B cell (primary cell): ENCODE measurements around the gene PKM. TPM values are rescaled to one million over a fixed set of nuclear protein-coding genes. Genes with fewer than 3 reads are reported as not detected.
A peak's percentile ranks its signal among the peaks of the same experiment; 100 is the strongest.

Source experiments
- ATAC-seq: fragments of 200-7000 bp; cut with Tn5 transposase; one replicate; pipeline ENCODE4 v1.10.0; 2021; ENCODE audit warnings: low read depth, mild to moderate bottlenecking, moderate number of reproducible peaks, moderate library complexity
- CTCF ChIA-PET: fragments of 350-600 bp; sonication (Branson Sonifier 250); formaldehyde crosslinking; loops from one replicate; lab custom pipeline; 2021; ENCODE audit warnings: antibody characterized with exemption, inconsistent platforms; lab: Charles Lee
- POLR2A ChIA-PET: fragments of 350-600 bp; sonication (Branson Sonifier 250); formaldehyde crosslinking; loops from one replicate; lab custom pipeline; 2021; ENCODE audit warnings: antibody characterized with exemption; lab: Charles Lee
- DNase-seq: peaks from one replicate; pipeline ENCODE4 v3.0.0; 2013
- H2AFZ ChIP-seq: 2 replicates; pipeline ENCODE4 v1.6.1; 2012; ENCODE audit warnings: mild to moderate bottlenecking, low read depth, low read length; ENCODE audit not compliant: insufficient read depth, poor library complexity, severe bottlenecking
- H3K27ac ChIP-seq, 2 donors: 1 replicate in 1 of 2; 2 replicates in 1 of 2; pipeline ENCODE4 v1.5.1; 2012 to 2013; ENCODE audit warnings: low read length in 2 of 2, mild to moderate bottlenecking in 2 of 2, moderate library complexity in 1 of 2
- H3K27me3 ChIP-seq, 4 experiments: fragments of 200-600 bp in 1 of 4; sonication (generic) in 1 of 4; replicated peaks in 1 of 4; 1 replicate in 2 of 4; 2 replicates in 2 of 4; pipeline versions ENCODE4 v1.6.1 to v1.7.0; 2013 to 2016; ENCODE audit warnings: low read length in 3 of 4, mild to moderate bottlenecking in 2 of 4, mixed read lengths in 1 of 4, moderate library complexity in 1 of 4; ENCODE audit not compliant: insufficient read depth in 4 of 4, control insufficient read depth in 3 of 4; ENCODE audit errors: control extremely low read depth in 1 of 4
- H3K36me3 ChIP-seq, 2 experiments: replicated peaks in 1 of 2; 1 replicate in 1 of 2; 2 replicates in 1 of 2; pipeline versions ENCODE4 v1.6.1 to v1.7.1; 2013; ENCODE audit warnings: low read length in 1 of 2; ENCODE audit not compliant: insufficient read depth in 2 of 2, control insufficient read depth in 1 of 2; ENCODE audit errors: control extremely low read depth in 1 of 2, extremely low read depth in 1 of 2
- H3K4me1 ChIP-seq, 2 donors: fragments of 200-600 bp in 1 of 2; sonication (generic) in 1 of 2; 1 replicate in 1 of 2; 2 replicates in 1 of 2; pipeline versions ENCODE4 v1.5.1 to v1.6.1; 2013 to 2017; ENCODE audit warnings: low read length in 2 of 2; ENCODE audit not compliant: control insufficient read depth in 2 of 2, insufficient read depth in 2 of 2
- H3K4me2 ChIP-seq: replicated peaks from 2 replicates; pipeline ENCODE3; 2012; ENCODE audit warnings: mild to moderate bottlenecking, low read depth, low read length; ENCODE audit not compliant: poor library complexity, severe bottlenecking
- H3K4me3 ChIP-seq, 5 experiments: fragments of 200-600 bp in 1 of 5; sonication (generic) in 1 of 5; 1 replicate in 3 of 5; 2 replicates in 2 of 5; pipeline versions ENCODE4 v1.5.1 to v1.7.0; 2011 to 2016; ENCODE audit warnings: low read length in 4 of 5, mild to moderate bottlenecking in 4 of 5, low read depth in 2 of 5, control low read depth in 1 of 5, moderate library complexity in 1 of 5; ENCODE audit not compliant: insufficient read depth in 1 of 5; ENCODE audit errors: control extremely low read depth in 1 of 5, extremely low read depth in 1 of 5
- H3K79me2 ChIP-seq: fragments of 200-600 bp; sonication (generic); one replicate; pipeline ENCODE4 v1.6.0; 2016; ENCODE audit warnings: low read length; ENCODE audit not compliant: control insufficient read depth, insufficient read depth
- H3K9ac ChIP-seq: fragments of 200-600 bp; sonication (generic); 2 replicates; pipeline ENCODE4 v1.6.1; 2017; ENCODE audit warnings: mild to moderate bottlenecking, low read length, moderate library complexity
- H3K9me3 ChIP-seq, 3 donors: one replicate each; pipeline versions ENCODE4 v1.6.1 to v1.7.1; 2013; ENCODE audit warnings: low read length in 2 of 3; ENCODE audit not compliant: control insufficient read depth in 2 of 3, insufficient read depth in 1 of 3; ENCODE audit errors: control extremely low read depth in 1 of 3
- H4K20me1 ChIP-seq: 2 replicates; pipeline ENCODE4 v1.6.0; 2012; ENCODE audit warnings: mild to moderate bottlenecking, low read length; ENCODE audit not compliant: insufficient read depth, control insufficient read depth, poor library complexity, severe bottlenecking
- H3K27ac Mint-ChIP-seq: one replicate; pipeline ENCODE4 v1.8.0; 2021; ENCODE audit warnings: mixed read lengths
- H3K27me3 Mint-ChIP-seq: one replicate; pipeline ENCODE4 v1.8.0; 2021; ENCODE audit warnings: mixed read lengths
- H3K4me1 Mint-ChIP-seq: one replicate; pipeline ENCODE4 v1.8.0; 2021; ENCODE audit warnings: mixed read lengths
- H3K4me3 Mint-ChIP-seq: one replicate; pipeline ENCODE4 v1.8.0; 2021; ENCODE audit warnings: mixed read lengths
- H3K9me3 Mint-ChIP-seq: one replicate; pipeline ENCODE4 v1.8.0; 2022; ENCODE audit warnings: mixed read lengths; ENCODE audit not compliant: insufficient read depth
- CTCF ChIP-seq: fragments of 200-600 bp; IDR thresholded peaks from one replicate; pipeline ENCODE4 v1.8.0; 2022; ENCODE audit warnings: antibody characterized with exemption, mild to moderate bottlenecking
- EZH2 ChIP-seq: IDR thresholded peaks from 2 replicates; pipeline ENCODE4 v1.6.1; 2012; ENCODE audit warnings: borderline replicate concordance, low read depth, mild to moderate bottlenecking, moderate library complexity, low read length; ENCODE audit not compliant: insufficient read depth, poor library complexity, severe bottlenecking
- WGBS: methylation state at CpG from one replicate; pipeline ENCODE4 v1.1.5; 2013; ENCODE audit warnings: missing lambda C conversion rate; ENCODE audit not compliant: insufficient coverage; 5-methylcytosine and 5-hydroxymethylcytosine counted together
- intact Hi-C: fragments of 100-400 bp; cut with micrococcal nuclease; formaldehyde crosslinking; loops from one replicate; pipeline ENCODE4 v1.10.0; 2022
- polyA plus RNA-seq: library from polyadenylated mRNA; depleted of rRNA; stranded (reverse); fragments of >200 nt; gene quantifications from 2 replicates; pipeline ENCODE4 v1.2.3, GENCODE V29; 2012
- total RNA-seq, 2 donors: library from RNA; stranded (reverse); fragments of 120-200 nt in 1 of 2; gene quantifications; 1 replicate in 1 of 2; 2 replicates in 1 of 2; pipeline versions ENCODE4 v1.2.3 to v1.2.4, GENCODE V29; 2013 to 2022

PKM gene
- total and polyA plus RNA-seq, 2 donors (not counting 1 experiment from before 2014, with no cell fraction given) = 179 to 323 TPM

GRCh38 chr15:72271895-72272212 lies 40.9 kb upstream of the PKM start:
- ATAC-seq (no peak), DNase-seq (no peak)
- Histone ChIP-seq H3K27me3 (no peaks in the 10 kb centered on the region), H2AFZ (peak overlapping the region; percentile 92), H3K36me3 (peaks cover under 1 to 19% of the 10 kb centered on the region in 2 experiments), H3K4me1 (peaks cover 16 to 23% of the 10 kb centered on the region in 2 donors), H3K9me3 (no peaks in the 10 kb centered on the region), H3K4me2 (peak overlapping the region; percentile 90), H3K4me3 (peak overlapping the region; percentile 53 to 88 (median 82)), H3K79me2 (peaks cover 9% of the 10 kb centered on the region), H4K20me1 (peaks cover 5% of the 10 kb centered on the region), H3K9ac (peak overlapping the region; percentile 93), H3K27ac (peak overlapping the region; percentile 71 to 80)
- intact Hi-C loops = loop anchor here (1.0 to 2.0 kb wide), 8 partner anchors 44 to 511 kb away; partner anchors contain the start of genes ADPGK, BBS4, CELF6 and HIGD2B
- peak overlapping the region; percentile 91 for H3K27ac Mint-ChIP-seq
- no peaks in the 10 kb centered on the region for H3K9me3 Mint-ChIP-seq
- H3K4me1 Mint-ChIP-seq = peaks cover 38% of the 10 kb centered on the region
- CTCF ChIA-PET = interaction anchor here (0.6 kb wide), 1 partner anchor 72 kb away, joined by 3 read pairs; no protein-coding TSS in a partner anchor
- POLR2A ChIA-PET = interaction anchor here (0.6 kb wide), 1 partner anchor 42 kb away, joined by 4 read pairs; no protein-coding TSS in a partner anchor
- H3K27me3 Mint-ChIP-seq = no peaks in the 10 kb centered on the region
- peak overlapping the region; percentile 89 for H3K4me3 Mint-ChIP-seq
- TF ChIP-seq EZH2 (no peak), CTCF (no peak)
- 2% methylated on average over 11 of the region's 13 CpGs for WGBS

GRCh38 chr15:72271221-72271620 lies 40.2 kb upstream of the PKM start:
- Histone ChIP-seq H2AFZ (peak overlapping the region; percentile 92), H3K27ac (peak overlapping the region in 1 of 2 donors; percentile 80), H3K4me3 (peak overlapping the region in 1 of 5 experiments; percentile 78), H3K36me3 (peaks cover 6 to 25% of the 10 kb centered on the region in 2 experiments), H3K79me2 (peaks cover 9% of the 10 kb centered on the region), H3K9me3 (no peaks in the 10 kb centered on the region), H3K27me3 (no peaks in the 10 kb centered on the region), H4K20me1 (peaks cover 5% of the 10 kb centered on the region), H3K9ac (peak overlapping the region; percentile 93), H3K4me2 (peak overlapping the region; percentile 90), H3K4me1 (peaks cover 16 to 23% of the 10 kb centered on the region in 2 donors)
- peaks cover 38% of the 10 kb centered on the region for H3K4me1 Mint-ChIP-seq
- no peaks in the 10 kb centered on the region for H3K27me3 Mint-ChIP-seq
- H3K9me3 Mint-ChIP-seq = no peaks in the 10 kb centered on the region
- ChIA-PET CTCF (interaction anchor here (0.6 kb wide), 1 partner anchor 71 kb away, joined by 3 read pairs; no protein-coding TSS in a partner anchor), POLR2A (interaction anchor here (0.6 kb wide), 1 partner anchor 41 kb away, joined by 4 read pairs; no protein-coding TSS in a partner anchor)
- intact Hi-C loops = no loop called here
- no peak for ATAC-seq
- DNase-seq = no peak
- no CpG with 5 or more reads among the region's 4 CpGs for WGBS
- peak overlapping the region; percentile 27 for H3K27ac Mint-ChIP-seq
- H3K4me3 Mint-ChIP-seq = peak overlapping the region; percentile 89
- TF ChIP-seq EZH2 = no peak
- TF ChIP-seq CTCF = no peak
